GM12872 (cell line): ENCODE results near the gene VSIG10.

Source experiments
- TF ChIP-seq, protein P1 (sequence below): IDR thresholded peaks from 3 replicates; pipeline ENCODE4 v1.5.1; 2011; ENCODE audit warnings: low read depth, mild to moderate bottlenecking, low read length, moderate library complexity; ENCODE audit not compliant: insufficient read depth

VSIG10 gene

DNA sequence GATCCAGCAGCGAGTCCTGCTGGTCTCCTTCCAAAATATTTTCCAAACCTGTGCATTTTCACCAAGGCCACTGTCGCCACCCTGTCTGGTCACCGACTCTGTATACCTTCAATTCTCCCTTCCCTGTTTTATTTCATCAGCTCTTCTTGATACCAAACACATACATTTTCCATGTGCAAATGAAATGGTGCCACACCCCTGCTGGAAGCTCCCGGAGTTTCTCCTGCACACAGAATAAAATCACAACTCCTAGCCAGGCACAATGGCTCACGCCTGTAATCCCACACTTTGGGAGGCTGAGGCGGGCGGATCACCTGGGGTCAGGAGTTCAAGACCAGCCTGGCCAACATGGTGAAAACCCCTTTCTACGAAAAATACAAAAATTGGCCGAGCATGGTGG, 14.0 kb downstream of the VSIG10 start:
- TF ChIP-seq, protein P1, sequence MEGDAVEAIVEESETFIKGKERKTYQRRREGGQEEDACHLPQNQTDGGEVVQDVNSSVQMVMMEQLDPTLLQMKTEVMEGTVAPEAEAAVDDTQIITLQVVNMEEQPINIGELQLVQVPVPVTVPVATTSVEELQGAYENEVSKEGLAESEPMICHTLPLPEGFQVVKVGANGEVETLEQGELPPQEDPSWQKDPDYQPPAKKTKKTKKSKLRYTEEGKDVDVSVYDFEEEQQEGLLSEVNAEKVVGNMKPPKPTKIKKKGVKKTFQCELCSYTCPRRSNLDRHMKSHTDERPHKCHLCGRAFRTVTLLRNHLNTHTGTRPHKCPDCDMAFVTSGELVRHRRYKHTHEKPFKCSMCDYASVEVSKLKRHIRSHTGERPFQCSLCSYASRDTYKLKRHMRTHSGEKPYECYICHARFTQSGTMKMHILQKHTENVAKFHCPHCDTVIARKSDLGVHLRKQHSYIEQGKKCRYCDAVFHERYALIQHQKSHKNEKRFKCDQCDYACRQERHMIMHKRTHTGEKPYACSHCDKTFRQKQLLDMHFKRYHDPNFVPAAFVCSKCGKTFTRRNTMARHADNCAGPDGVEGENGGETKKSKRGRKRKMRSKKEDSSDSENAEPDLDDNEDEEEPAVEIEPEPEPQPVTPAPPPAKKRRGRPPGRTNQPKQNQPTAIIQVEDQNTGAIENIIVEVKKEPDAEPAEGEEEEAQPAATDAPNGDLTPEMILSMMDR: no peak

DNA sequence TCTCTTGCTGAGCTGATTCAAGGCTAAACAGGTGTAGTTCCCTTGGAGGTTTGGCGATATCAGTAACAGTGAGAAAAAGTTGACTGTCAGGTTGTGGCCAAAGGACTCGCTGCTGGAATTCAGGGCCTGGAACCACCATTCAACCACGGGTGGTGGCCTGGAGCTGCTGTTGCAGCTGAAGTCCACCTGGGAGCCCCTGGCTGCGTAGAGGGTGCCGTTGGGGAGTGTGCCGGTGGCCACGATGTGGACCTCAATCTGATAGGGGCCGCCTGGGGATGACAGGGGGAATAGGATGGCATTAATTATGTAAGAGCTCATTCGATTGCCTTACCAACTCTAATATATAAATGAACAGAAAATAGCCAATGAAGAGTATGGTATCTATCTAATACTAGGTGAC, 21.6 kb downstream of the VSIG10 start:
- TF ChIP-seq, protein P1: no peak

DNA sequence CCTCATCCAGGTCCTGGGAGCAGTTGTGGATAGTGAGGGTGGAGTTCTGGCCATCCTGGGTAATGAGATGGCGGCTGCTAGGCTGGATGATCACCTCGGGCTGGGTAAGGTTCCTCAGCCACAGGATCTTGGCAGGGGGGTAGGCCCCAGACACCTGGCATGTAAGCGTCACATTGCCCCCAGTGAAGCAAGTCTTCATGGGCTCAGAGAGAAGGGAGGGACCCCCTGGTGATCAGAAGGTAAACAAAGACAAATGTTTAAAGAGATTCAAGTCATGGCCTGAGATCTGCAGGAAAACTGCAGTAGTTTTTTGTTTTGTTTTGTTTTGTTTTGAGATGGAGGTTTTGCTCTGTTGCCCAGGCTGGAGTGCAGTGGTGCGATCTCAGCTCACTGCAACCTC, 30.0 kb downstream of the VSIG10 start:
- TF ChIP-seq, protein P1: no peak

DNA sequence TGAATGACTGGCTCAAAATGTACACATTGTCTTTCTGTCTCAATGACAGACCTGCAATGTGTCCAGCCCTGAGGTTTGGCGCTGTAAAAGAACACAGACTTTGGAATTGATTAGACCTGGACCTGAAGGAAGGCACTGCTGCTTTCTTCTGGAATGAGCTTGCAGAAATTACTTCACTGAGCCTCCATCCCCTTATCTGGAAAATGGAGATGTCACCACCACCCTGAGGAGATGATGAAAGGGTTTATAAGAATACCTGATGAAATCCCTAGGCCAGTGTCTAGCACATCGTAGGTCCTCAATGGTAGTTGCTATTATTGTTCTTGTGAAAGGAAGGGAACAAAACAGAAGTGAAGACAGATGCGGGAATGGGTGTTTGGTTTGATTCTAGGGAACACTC, 33.2 kb downstream of the VSIG10 start:
- TF ChIP-seq, protein P1: no peak

DNA sequence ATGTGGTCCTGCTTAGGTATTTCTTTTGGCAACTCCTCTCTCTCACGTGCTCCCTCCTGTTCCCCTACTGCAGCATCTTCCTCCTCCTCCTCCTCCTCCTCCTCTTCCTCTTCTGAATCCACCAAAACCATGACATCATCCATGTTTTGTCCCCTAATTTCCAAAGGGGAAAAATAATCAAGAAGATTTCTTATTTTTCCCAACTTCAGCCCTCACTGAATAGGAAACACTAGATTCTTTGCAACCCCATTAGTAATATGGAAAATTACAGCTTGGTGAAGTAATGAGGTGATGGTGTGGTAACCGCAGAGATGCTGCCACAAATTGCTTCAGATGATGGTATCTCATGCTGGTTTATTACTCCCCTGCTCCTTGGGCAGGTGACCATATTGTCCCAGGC, 35.4 kb downstream of the VSIG10 start:
- TF ChIP-seq, protein P1: no peak

DNA sequence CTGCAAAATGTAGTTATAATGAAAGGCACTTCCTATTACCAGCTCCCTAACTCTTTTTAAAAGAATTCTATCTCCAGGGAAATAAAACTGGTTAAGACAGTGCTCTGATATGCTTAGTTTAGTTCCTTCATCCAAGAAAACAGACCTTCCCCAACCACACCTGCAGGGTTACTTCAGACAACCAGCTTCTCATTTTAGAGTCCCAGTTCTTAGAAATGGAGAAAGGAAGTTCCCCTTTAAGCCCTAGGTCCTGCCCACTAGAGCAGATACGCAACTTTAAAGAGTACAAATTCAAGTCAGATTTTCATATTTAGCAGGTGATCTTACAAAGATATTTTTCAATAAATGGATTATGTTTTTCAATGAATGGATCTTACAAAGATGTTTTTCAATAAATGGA, 38.4 kb downstream of the VSIG10 start:
- TF ChIP-seq, protein P1: no peak

DNA sequence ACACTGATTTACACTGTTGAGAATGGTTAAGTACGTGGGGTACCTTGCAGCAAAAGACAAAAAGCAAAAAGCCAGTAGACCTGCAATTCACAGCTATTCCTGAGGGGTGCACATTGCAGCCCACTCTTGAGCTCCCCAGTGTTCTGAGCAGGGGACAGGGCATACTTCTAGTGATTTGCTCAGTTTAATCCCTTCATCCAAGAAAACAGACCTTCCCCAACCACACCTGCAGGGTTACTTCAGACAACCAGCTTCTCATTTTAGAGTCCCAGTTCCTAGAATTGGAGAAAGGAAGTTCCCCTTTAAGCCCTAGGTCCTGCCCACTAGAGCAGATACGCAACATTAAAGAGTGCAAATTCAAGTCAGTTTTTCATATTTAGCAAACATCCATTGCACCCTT, 39.2 kb downstream of the VSIG10 start:
- TF ChIP-seq, protein P1: peak; percentile 61

DNA sequence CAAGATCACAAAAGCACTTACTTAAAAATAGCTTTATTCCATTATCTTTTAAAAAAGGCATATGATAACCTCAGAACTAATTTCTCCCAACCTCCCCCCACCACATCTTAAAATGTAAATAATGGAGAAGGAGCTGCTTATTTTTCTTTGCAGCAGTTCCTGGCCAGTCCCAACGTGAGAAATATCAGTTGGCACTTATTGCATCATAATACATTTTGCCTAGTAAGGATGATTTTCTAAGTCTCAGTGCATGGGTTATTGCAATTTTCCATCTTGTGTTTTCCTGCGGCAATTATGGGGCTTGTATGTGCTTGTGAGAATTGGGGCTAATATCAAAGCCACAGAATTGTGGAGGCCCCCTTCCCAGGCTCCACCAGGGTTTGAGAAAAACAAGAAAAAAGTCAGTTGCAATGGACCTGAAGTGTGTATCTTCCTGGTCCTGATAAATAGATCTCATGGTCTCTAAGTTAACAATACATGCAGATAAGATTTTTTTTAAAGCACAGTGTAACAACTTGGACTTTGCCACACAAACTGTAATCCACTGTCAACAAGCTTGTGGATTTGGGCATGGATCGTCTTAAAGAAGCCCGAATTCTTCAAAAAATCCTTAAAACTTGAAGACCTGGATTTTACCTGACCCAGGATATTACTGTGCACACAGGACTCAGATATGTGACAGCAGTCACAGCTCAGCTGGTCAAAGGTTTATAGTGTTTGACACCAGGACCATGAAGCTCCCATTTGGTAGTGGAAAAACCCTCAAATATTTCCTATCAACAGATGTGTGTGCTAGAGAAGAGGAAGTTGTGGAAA, 40.0 kb downstream of the VSIG10 start:
- TF ChIP-seq, protein P1: no peak
